ENCODE results near the gene NOX4.
"Not testable (repeated sequence)": the region's sequence is repeated elsewhere in the genome, so short reads cannot be mapped to it uniquely, and the experiment has no call there.

NOX4 gene

GRCh38 chr11:89378986-89379385 lies 112.2 kb downstream of the NOX4 start:
- not testable (repeated sequence) for DNase-seq

- not testable (repeated sequence) for DNase-seq
Measured at GRCh38 chr11:89369356-89369755, 121.8 kb downstream of the NOX4 start.

- DNase-seq, result not testable (repeated sequence)
Measured at GRCh38 chr11:89364856-89365255, 126.3 kb downstream of the NOX4 start.

GRCh38 chr11:89361734-89362133 lies 129.4 kb downstream of the NOX4 start:
- DNase-seq, result no peak

- DNase-seq, result not testable (repeated sequence)
Measured at GRCh38 chr11:89359208-89359607, 132.0 kb downstream of the NOX4 start.

- DNase-seq, result no peak
Measured at GRCh38 chr11:89358761-89359160, 132.4 kb downstream of the NOX4 start.

GRCh38 chr11:89355646-89356045 lies 135.5 kb downstream of the NOX4 start:
- DNase-seq, result no peak

GRCh38 chr11:89354513-89354912 lies 136.7 kb downstream of the NOX4 start:
- not testable (repeated sequence) for DNase-seq

- DNase-seq, result no peak
Measured at GRCh38 chr11:89347071-89347470, 144.1 kb downstream of the NOX4 start.

- no peak for DNase-seq
Measured at GRCh38 chr11:89346601-89347000, 144.6 kb downstream of the NOX4 start.

- DNase-seq, result not testable (repeated sequence)
Measured at GRCh38 chr11:89342880-89343572, 148.1 kb downstream of the NOX4 start.

- not testable (repeated sequence) for DNase-seq
Measured at GRCh38 chr11:89340450-89340849, 150.7 kb downstream of the NOX4 start.

GRCh38 chr11:89338073-89338472 lies 153.1 kb downstream of the NOX4 start:
- DNase-seq, result not testable (repeated sequence)

- not testable (repeated sequence) for DNase-seq
Measured at GRCh38 chr11:89337100-89337650, 154.0 kb downstream of the NOX4 start.

GRCh38 chr11:89333704-89334103 lies 157.5 kb downstream of the NOX4 start:
- DNase-seq, result not testable (repeated sequence)

- DNase-seq, result not testable (repeated sequence)
Measured at GRCh38 chr11:89331940-89332339, 159.2 kb downstream of the NOX4 start.

GRCh38 chr11:89327885-89328284 lies 163.3 kb downstream of the NOX4 start:
- DNase-seq, result no peak

GRCh38 chr11:89321401-89321800 lies 169.8 kb downstream of the NOX4 start:
- no peak for DNase-seq

- not testable (repeated sequence) for DNase-seq
Measured at GRCh38 chr11:89310607-89311006, 180.6 kb downstream of the NOX4 start.

- DNase-seq, result not testable (repeated sequence)
Measured at GRCh38 chr11:89309321-89309985, 181.7 kb downstream of the NOX4 start.

GRCh38 chr11:89308272-89308671 lies 182.9 kb downstream of the NOX4 start:
- DNase-seq, result not testable (repeated sequence)

- not testable (repeated sequence) for DNase-seq
Measured at GRCh38 chr11:89303029-89303428, 188.1 kb downstream of the NOX4 start.

GRCh38 chr11:89295023-89295422 lies 196.2 kb downstream of the NOX4 start:
- DNase-seq, result not testable (repeated sequence)

Measured in hematopoietic multipotent progenitor cell treated with erythropoietin and hydrocortisone succinate and interleukin-3 and kit ligand, for 6 days (in vitro differentiated cells).